GM06990 (cell line): ENCODE results near the gene EML4.

Experiments used
- DNase-seq: peaks from one replicate; pipeline ENCODE4 v3.0.0-alpha.2; 2011; ENCODE audit not compliant: insufficient read length; ENCODE audit errors: extremely low read depth
- H3K27me3 ChIP-seq: replicated peaks from 2 replicates; pipeline ENCODE4 v1.6.0; 2011; ENCODE audit warnings: low read length; ENCODE audit not compliant: control insufficient read depth, insufficient read depth
- H3K36me3 ChIP-seq: 2 replicates; pipeline ENCODE4 v1.5.1; 2011; ENCODE audit warnings: low read length; ENCODE audit not compliant: control insufficient read depth, insufficient read depth
- H3K4me3 ChIP-seq: replicated peaks from 2 replicates; pipeline ENCODE4 v1.5.1; 2011; ENCODE audit warnings: low read depth, mild to moderate bottlenecking, control low read depth, low read length
- TF ChIP-seq, protein P1 (sequence below): IDR thresholded peaks from 2 replicates; pipeline ENCODE4 v1.5.1; 2011; ENCODE audit warnings: low read length, control low read depth, mild to moderate bottlenecking, inconsistent platforms; ENCODE audit not compliant: insufficient read depth, poor library complexity, severe bottlenecking

EML4 gene

DNA sequence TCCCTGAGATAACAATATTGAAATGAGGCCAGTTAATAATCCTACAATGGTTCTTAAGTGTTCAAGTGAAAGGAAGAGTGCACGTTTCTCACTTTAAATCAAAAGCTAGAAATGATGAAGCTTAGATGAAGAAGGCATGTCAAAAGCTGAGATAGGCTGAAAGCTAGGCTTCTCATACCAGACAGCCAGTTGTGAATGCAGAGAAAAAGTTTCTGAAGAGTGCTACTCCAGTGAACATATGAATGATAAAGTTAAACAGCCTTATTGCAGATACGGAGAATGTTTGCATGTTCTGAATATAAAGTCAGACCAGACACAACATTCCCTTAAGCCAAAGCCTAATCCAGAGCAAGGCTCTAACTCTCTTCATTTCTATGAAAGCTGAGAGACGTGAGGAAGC, 51.4 kb downstream of the EML4 start:
- Histone ChIP-seq H3K4me3 (no peak overlapping the region), H3K27me3 (no peaks in the 10 kb centered on the region), H3K36me3 (peaks cover 1% of the 10 kb centered on the region)
- no peak for DNase-seq
- TF ChIP-seq, protein P1, sequence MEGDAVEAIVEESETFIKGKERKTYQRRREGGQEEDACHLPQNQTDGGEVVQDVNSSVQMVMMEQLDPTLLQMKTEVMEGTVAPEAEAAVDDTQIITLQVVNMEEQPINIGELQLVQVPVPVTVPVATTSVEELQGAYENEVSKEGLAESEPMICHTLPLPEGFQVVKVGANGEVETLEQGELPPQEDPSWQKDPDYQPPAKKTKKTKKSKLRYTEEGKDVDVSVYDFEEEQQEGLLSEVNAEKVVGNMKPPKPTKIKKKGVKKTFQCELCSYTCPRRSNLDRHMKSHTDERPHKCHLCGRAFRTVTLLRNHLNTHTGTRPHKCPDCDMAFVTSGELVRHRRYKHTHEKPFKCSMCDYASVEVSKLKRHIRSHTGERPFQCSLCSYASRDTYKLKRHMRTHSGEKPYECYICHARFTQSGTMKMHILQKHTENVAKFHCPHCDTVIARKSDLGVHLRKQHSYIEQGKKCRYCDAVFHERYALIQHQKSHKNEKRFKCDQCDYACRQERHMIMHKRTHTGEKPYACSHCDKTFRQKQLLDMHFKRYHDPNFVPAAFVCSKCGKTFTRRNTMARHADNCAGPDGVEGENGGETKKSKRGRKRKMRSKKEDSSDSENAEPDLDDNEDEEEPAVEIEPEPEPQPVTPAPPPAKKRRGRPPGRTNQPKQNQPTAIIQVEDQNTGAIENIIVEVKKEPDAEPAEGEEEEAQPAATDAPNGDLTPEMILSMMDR: no peak

DNA sequence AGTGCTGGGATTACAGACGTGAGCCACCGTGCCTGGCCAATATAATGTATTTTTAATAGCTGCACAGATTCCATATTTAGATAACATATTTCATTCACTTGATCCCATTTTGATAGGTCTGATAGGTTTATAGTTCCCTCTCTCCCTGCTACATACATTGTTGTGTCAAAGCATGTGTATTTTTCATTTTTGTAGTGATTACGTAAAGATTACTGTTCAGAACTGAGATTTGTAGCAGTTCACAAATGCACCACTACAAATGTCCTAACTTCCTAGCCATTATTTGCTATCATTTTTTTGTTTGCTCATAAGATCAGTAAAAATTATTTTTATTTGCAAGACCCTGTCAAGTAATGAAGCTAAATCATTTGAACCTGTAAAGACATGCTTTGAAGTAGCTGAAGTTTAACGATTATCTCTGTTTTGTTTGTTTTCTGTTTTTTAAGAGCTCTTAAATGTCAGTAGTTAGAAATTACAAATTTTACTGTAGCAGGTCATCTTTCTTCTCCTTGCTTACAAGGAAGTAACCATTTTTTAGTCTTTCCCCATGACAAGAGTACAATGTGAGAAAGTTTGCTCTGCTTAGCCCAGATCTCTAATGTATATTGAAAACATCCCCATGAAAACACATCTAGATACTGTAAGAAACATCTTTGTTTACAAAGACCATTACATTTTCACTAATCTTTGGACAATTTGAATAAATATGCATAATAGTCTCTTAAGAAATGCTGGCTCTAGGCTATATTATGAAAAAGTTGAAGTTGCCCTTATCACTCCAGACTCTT, 54.1 kb downstream of the EML4 start:
- peaks cover 1% of the 10 kb centered on the region for H3K36me3 ChIP-seq
- H3K27me3 ChIP-seq: no peaks in the 10 kb centered on the region
- no peak for DNase-seq
- no peak overlapping the region for H3K4me3 ChIP-seq
- TF ChIP-seq, protein P1: no peak

DNA sequence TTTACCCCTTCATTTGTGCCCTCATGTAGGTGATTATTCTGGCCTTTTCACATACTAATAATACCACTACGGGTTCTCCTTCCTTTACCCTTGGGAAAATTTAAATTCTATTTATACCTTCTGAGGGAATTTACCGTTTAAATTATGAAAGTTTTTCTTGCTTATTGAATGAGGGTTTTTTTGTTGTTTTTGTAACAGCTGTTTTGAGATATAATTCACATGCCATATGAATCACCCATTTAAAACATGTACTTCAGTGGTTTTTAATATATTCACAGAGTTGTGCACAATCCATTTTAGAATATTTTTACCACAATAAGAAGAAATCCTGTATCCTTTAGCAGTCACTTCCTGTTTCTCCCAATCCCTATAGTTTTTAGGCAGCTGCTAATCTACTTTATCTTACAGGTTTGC, 54.7 kb downstream of the EML4 start:
- H3K4me3 ChIP-seq: no peak overlapping the region
- no peaks in the 10 kb centered on the region for H3K27me3 ChIP-seq
- peaks cover 1% of the 10 kb centered on the region for H3K36me3 ChIP-seq
- TF ChIP-seq, protein P1: no peak
- no peak for DNase-seq

DNA sequence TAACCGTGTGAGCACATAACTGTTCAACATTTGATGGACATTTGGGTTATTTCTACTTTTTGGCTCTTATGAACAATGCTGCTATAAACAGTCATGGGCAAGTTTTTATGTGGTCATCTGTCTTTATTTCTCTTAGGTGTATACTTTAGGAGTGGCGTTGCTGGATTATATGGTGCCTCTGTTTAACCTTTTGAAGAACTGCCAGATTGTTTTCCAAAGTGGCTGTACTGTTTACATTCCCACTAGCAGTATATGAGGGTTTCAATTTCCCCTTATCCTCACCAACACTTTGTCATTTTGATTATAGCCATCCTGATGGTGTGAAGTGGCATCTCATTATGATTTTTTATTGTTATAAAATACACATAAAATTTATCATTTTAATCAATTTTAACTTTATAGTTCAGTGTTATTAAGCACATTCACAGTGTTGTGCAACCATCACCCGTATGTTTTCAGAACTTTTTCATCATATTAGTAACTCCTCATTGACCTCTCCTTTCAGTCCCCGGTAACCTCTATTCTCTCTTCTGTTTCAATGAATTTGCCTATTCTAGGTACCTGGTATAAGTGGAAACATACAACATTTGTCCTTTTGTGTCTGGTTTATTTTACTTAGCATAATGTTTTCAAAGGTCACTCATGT, 55.4 kb downstream of the EML4 start:
- peaks cover 1% of the 10 kb centered on the region for H3K36me3 ChIP-seq
- no peaks in the 10 kb centered on the region for H3K27me3 ChIP-seq
- no peak overlapping the region for H3K4me3 ChIP-seq
- DNase-seq: no peak
- TF ChIP-seq, protein P1: no peak

DNA sequence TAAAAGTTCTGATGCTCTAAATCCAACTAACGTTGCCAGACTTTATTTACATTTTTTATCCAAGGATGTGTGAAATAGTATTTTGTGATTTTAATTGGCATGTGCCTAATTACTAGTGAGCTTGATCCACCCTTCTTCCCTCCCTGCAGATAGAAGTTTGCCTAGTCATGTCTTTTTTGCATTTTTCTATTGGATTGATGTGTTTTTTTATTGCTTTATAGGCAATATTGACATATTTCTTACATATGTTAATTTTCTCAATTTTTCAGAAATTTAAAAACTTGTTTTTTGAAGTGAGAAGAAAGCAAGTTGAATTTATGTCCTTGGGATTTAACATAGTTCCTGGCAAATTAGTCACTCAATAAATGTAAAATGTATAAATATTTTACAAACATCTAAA, 56.4 kb downstream of the EML4 start:
- Histone ChIP-seq H3K36me3 (peaks cover 1% of the 10 kb centered on the region), H3K27me3 (no peaks in the 10 kb centered on the region), H3K4me3 (no peak overlapping the region)
- TF ChIP-seq, protein P1: no peak
- no peak for DNase-seq
